HG03469 (cell line): ENCODE results near the gene DACH1.

Source experiments
- ATAC-seq: cut with Tn5 transposase; IDR thresholded peaks from one replicate; pipeline ENCODE4 v1.9.1; 2021; ENCODE audit warnings: mild to moderate bottlenecking, moderate library complexity, moderate number of reproducible peaks; ENCODE audit not compliant: unreplicated experiment

Gene DACH1

GRCh38 chr13:71593566-71593965 is 273.4 kb downstream of the DACH1 start:
- ATAC-seq, result no peak

GRCh38 chr13:71591374-71591773 is 275.6 kb downstream of the DACH1 start:
- ATAC-seq, result no peak

- no peak for ATAC-seq
Measured at GRCh38 chr13:71590654-71591148, 276.3 kb downstream of the DACH1 start.

GRCh38 chr13:71589032-71589431 is 278.0 kb downstream of the DACH1 start:
- no peak for ATAC-seq

- ATAC-seq, result no peak
Measured at GRCh38 chr13:71587817-71588216, 279.2 kb downstream of the DACH1 start.

- ATAC-seq, result no peak
Measured at GRCh38 chr13:71587193-71587592, 279.8 kb downstream of the DACH1 start.

- no peak for ATAC-seq
Measured at GRCh38 chr13:71583581-71583980, 283.4 kb downstream of the DACH1 start.

- no peak for ATAC-seq
Measured at GRCh38 chr13:71580614-71581013, 286.4 kb downstream of the DACH1 start.

GRCh38 chr13:71578048-71578447 is 289.0 kb downstream of the DACH1 start:
- no peak for ATAC-seq

- no peak for ATAC-seq
Measured at GRCh38 chr13:71577127-71577526, 289.9 kb downstream of the DACH1 start.

GRCh38 chr13:71576571-71576970 is 290.4 kb downstream of the DACH1 start:
- no peak for ATAC-seq

- no peak for ATAC-seq
Measured at GRCh38 chr13:71546881-71547280, 320.1 kb downstream of the DACH1 start.

GRCh38 chr13:71540098-71540497 is 326.9 kb downstream of the DACH1 start:
- ATAC-seq, result no peak

- no peak for ATAC-seq
Measured at GRCh38 chr13:71536201-71536600, 330.8 kb downstream of the DACH1 start.

GRCh38 chr13:71524613-71525304 is 342.2 kb downstream of the DACH1 start:
- no peak for ATAC-seq

- no peak for ATAC-seq
Measured at GRCh38 chr13:71524245-71524612, 342.8 kb downstream of the DACH1 start.

- no peak for ATAC-seq
Measured at GRCh38 chr13:71522941-71523526, 344.0 kb downstream of the DACH1 start.

- no peak for ATAC-seq
Measured at GRCh38 chr13:71517004-71517403, 350.0 kb downstream of the DACH1 start.

GRCh38 chr13:71516521-71516920 is 350.5 kb downstream of the DACH1 start:
- ATAC-seq, result no peak

- ATAC-seq, result no peak
Measured at GRCh38 chr13:71515744-71516038, 351.3 kb downstream of the DACH1 start.

GRCh38 chr13:71514900-71515743 is 351.9 kb downstream of the DACH1 start:
- no peak for ATAC-seq
